Thyroid gland (tissue), 4 donors: ENCODE measurements around the gene TRUB2.

Experiments used
- CTCF ChIP-seq, 6 experiments: fragments of 200-600 bp in 3 of 6; fragments of 450-650 bp in 3 of 6; sonication (generic) in 3 of 6; IDR thresholded peaks; one replicate each; pipeline ENCODE4 v1.5.1; 2016 to 2019; ENCODE audit warnings: antibody characterized with exemption in 6 of 6, mild to moderate bottlenecking in 2 of 6, inconsistent platforms in 1 of 6, moderate library complexity in 1 of 6
- POLR2A ChIP-seq, 2 donors: fragments of 450-650 bp; IDR thresholded peaks; one replicate each; pipeline ENCODE4 v1.6.1; 2017; ENCODE audit warnings: antibody characterized with exemption in 2 of 2, mild to moderate bottlenecking in 2 of 2, moderate library complexity in 1 of 2

- TF ChIP-seq CTCF (IDR thresholded peaks at IDR 0.05) (no peak), POLR2A (IDR thresholded peaks at IDR 0.05) (no peak)
Measured at GRCh38 chr9:128355451-128355850, 33.2 kb upstream of the TRUB2 start.
